Mesodermal cell (in vitro differentiated cells): ENCODE measurements around the gene RAPGEF5.

ENCODE experiments used
- H3K27ac ChIP-seq: 2 replicates; pipeline ENCODE4 v1.7.0; 2013; ENCODE audit warnings: mild to moderate bottlenecking, low read depth, low read length, moderate library complexity; ENCODE audit not compliant: severe bottlenecking
- H3K36me3 ChIP-seq: 2 replicates; pipeline ENCODE4 v1.7.1; 2013; ENCODE audit warnings: mild to moderate bottlenecking, low read length, moderate library complexity; ENCODE audit not compliant: control insufficient read depth, insufficient read depth
- H3K4me1 ChIP-seq: one replicate; pipeline ENCODE4 v1.7.1; 2013; ENCODE audit warnings: mild to moderate bottlenecking, low read length; ENCODE audit not compliant: insufficient read depth, control insufficient read depth, poor library complexity, severe bottlenecking
- H3K4me3 ChIP-seq: 2 replicates; pipeline ENCODE4 v1.7.0; 2013; ENCODE audit warnings: low read length, control low read depth, mild to moderate bottlenecking; ENCODE audit not compliant: insufficient read depth, poor library complexity, severe bottlenecking; ENCODE audit errors: extremely low read depth
- H3K9me3 ChIP-seq: 2 replicates; pipeline ENCODE4 v1.7.1; 2013; ENCODE audit warnings: mild to moderate bottlenecking, low read length, moderate library complexity; ENCODE audit not compliant: control insufficient read depth
- WGBS, 2 experiments: methylation state at CpG; one replicate each; pipeline ENCODE4 v1.1.5; 2013; ENCODE audit warnings: missing lambda C conversion rate in 2 of 2; ENCODE audit not compliant: insufficient coverage in 2 of 2; 5-methylcytosine and 5-hydroxymethylcytosine counted together

RAPGEF5 gene

DNA sequence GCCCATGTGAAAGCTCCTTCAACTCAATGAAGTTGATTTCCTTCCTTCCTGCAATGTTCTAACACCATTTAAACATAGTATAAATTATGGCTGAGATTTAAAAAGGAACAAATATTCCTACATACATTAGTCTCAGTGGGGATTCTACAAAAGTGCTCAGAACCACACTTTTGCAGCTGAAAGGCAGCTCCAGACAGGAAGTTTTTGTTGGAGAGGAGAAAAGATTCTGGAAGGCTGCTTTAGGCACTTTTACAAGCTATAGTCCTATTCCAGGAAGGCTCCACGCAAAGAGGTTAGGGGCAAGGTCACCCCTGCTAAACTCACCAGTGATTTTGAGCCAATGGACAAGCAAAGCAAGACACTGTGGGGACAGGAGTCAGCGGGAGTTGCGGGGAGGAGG lies 232.0 kb downstream of the RAPGEF5 start:
- 67 to 100% methylated on average over 1 of the region's 3 CpGs for WGBS, 2 experiments

DNA sequence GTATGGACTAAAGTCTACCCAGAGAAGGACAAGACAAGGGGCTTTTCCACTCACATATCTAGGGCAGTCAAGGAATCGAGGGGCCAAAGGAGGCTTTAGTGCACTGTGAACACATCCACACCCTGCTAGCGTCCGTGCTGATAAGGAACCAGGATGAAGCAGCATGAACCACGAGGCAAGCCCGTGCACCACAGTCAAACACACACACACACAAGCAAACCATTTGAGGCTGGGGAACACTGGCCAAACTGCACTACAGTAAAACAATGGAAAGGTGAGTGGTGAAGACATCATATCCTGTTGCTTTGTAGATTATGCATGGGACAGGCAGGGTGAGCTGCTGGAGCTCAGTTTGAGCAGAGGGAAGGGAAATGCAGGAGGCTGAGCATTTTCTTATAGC lies 233.8 kb downstream of the RAPGEF5 start:
- 90 to 100% methylated on average over 1 to 4 of the region's 5 CpGs for WGBS, 2 experiments
- H3K4me1 ChIP-seq: peaks cover 6% of the 10 kb centered on the region
- no peak overlapping the region for H3K4me3 ChIP-seq
- no peak overlapping the region for H3K27ac ChIP-seq
- no peaks in the 10 kb centered on the region for H3K36me3 ChIP-seq
- no peaks in the 10 kb centered on the region for H3K9me3 ChIP-seq

More for the DNA sequence above, 232.0 kb downstream of the RAPGEF5 start:
- no peak overlapping the region for H3K27ac ChIP-seq
- no peaks in the 10 kb centered on the region for H3K9me3 ChIP-seq
- peaks cover 22% of the 10 kb centered on the region for H3K4me1 ChIP-seq
- no peak overlapping the region for H3K4me3 ChIP-seq
- H3K36me3 ChIP-seq: no peaks in the 10 kb centered on the region

DNA sequence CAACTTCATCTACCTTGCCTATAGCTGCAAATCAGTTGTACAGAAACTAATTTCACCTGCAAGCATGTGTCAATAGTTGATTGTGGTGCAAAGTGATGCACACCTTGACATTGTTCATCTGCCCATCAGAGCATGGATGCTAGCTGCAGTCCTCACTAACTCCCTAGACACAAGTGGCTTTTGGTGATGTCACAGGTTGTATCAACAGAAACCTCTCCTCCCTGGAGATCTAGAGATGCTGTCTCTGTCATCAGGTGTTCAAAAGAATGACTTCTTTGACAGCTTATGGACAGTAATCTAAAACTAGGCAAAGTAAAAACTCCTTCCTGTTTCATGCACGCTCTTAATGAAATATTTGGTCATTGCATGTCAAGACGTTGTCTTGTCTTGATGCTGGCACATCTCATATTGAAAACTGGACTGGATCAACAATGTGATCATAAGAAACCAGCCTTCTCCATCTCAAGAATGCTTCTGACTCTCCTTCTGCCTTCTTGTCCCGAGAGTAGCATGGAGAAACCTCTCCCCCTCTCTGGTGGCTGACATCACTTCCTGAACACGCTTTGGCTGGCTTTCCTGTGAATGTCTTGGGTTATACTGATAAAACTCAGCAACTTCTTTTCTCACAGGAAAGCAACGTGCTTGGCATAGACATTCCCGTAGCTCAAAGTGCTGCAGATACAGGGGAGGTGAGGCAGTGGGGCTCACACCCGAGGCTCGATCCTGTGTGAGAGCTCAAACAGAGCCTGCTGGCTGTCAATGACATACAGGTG lies 235.1 kb downstream of the RAPGEF5 start:
- peaks cover 4% of the 10 kb centered on the region for H3K4me1 ChIP-seq
- H3K27ac ChIP-seq: no peak overlapping the region
- no peak overlapping the region for H3K4me3 ChIP-seq
- H3K36me3 ChIP-seq: no peaks in the 10 kb centered on the region
- 83 to 91% methylated on average over 6 of the region's 8 CpGs for WGBS, 2 experiments
- no peaks in the 10 kb centered on the region for H3K9me3 ChIP-seq

DNA sequence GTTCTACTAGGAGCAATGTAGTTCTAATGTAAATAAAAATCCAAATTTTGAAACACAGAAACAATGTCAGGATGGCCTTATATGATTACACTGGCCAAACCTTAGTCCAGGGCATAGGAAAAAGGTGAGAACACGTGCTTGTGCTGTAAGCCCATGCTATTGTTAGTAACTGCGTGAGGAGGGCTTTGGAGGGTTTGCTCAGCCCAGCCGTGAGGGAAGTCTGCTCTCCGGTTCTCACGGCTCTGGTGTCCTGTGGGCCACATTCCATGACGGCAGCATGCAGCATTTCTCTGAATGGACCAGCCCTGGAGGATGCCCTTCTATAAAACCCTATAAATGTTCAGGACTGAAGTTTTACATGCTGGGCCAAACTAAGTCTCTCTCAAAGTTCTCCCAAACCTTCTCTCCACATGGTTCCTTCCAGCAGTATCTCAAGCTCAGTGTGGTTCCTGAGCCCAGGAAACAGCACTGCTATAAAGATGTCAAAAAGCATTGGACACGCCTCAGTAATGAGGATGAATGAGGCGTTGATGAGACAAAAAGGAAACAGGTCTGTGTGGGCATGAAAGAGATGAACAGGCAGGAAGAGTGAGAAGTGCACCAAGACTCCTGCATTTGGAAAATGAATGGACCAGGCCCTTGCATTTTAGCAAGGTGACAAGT lies 236.4 kb downstream of the RAPGEF5 start:
- Histone ChIP-seq H3K9me3 (no peaks in the 10 kb centered on the region), H3K4me1 (peaks cover 5% of the 10 kb centered on the region), H3K4me3 (no peak overlapping the region), H3K36me3 (no peaks in the 10 kb centered on the region), H3K27ac (no peak overlapping the region)
- WGBS, 2 experiments: 66 to 92% methylated on average over 7 to 8 of the region's 8 CpGs

DNA sequence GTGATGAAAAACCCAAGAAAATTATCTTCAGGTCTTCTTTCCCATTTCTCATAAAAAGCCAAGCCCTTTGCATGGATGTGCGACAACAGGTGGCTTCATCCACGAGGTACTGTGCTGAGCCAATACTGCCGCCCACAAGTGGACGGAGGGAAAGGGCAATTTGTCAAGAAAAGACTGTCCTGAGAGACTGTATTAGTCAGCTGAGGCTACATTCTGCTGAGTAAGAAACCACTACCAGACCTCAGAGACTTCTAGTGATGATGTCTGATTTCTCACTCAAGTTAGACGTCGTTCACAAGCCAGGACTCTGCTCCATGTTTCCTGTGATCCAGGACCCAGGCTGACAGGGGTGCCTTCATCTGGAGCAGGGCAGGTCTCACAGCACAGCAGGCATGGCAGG lies 239.7 kb downstream of the RAPGEF5 start:
- no peaks in the 10 kb centered on the region for H3K36me3 ChIP-seq
- peaks cover 5% of the 10 kb centered on the region for H3K4me1 ChIP-seq
- no peak overlapping the region for H3K27ac ChIP-seq
- no peak overlapping the region for H3K4me3 ChIP-seq
- WGBS, 2 experiments: 95 to 100% methylated on average over 6 of the region's 6 CpGs
- no peaks in the 10 kb centered on the region for H3K9me3 ChIP-seq

DNA sequence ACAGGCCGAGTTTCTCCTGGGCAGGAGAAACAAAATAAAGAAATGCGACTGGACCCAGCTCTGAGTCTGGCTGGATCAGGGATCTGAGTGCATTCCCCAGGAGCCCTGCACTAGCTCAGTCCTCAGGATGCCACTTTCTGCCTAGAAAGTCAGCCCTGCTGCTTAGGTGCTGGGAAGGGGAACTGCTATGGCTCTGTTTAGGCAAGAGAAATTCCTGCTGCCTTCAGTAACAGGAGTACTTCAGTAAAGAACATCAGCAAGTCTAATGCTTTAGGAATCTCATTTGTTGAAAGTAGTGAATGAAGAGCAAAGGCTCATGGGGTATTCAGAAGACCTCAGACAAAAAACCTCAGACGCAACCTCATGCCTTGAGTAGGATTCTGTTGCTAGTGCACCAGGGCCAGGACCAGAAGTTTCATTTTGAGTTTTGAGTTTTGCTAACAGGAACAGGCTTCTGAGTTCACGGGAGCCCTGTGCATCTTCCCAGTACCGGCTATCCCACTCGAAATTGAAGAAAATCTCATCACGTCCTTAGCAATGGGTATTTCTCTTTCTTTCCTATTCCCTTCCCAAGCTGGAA lies 240.4 kb downstream of the RAPGEF5 start:
- Histone ChIP-seq H3K36me3 (no peaks in the 10 kb centered on the region), H3K9me3 (no peaks in the 10 kb centered on the region), H3K4me1 (peaks cover 3% of the 10 kb centered on the region), H3K4me3 (no peak overlapping the region), H3K27ac (no peak overlapping the region)
- 92 to 93% methylated on average over 7 of the region's 7 CpGs for WGBS, 2 experiments

DNA sequence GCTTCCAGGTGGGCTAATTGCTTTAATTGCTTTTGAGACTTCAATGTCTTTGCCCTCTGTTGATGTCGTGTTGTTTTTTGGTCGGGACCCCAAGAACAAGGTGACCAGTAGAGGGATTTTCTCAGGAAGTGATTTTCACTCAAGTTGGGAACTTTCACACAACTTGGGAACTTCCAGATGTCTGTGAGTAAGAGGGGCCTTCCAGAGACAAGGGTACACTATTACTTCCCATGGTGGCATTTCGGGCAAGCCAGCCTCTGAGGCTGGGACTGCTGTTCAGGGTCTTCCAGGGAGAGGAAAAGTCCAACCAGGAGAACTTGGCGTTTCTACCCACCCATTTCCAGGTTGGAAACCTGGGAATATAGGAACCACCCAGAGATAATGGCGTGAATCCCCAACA lies 241.3 kb downstream of the RAPGEF5 start:
- H3K4me1 ChIP-seq: peaks cover 3% of the 10 kb centered on the region
- H3K27ac ChIP-seq: no peak overlapping the region
- WGBS, 2 experiments: 93 to 100% methylated on average over 3 to 4 of the region's 5 CpGs
- H3K36me3 ChIP-seq: no peaks in the 10 kb centered on the region
- no peak overlapping the region for H3K4me3 ChIP-seq
- H3K9me3 ChIP-seq: no peaks in the 10 kb centered on the region

DNA sequence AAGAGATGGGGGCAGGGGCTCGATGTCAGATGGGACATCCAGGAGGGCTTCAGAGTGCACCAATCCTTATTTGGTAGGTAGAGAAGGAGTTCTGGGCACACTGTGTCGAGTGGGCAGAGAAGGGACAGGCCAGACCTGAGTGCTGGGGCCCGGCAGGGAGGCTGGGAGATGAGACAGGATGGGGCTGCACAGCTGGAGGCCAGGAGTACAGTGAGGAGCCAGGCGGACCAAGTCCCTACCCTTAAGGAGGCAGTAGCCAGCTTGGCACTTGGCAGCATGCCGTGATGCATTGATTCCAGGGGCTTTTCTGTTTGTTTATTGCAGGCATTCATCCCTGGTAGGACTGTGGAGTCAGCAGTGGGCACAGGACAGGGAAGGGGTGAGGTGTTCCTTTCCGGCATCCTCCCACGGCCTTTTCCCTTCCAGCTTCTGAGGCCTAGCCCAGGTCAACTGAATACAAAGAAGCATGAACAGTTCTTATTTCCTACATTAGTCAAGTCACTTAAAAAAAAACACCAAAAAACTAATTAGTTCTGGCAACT lies 242.4 kb downstream of the RAPGEF5 start:
- no peaks in the 10 kb centered on the region for H3K36me3 ChIP-seq
- no peak overlapping the region for H3K4me3 ChIP-seq
- peaks cover 3% of the 10 kb centered on the region for H3K4me1 ChIP-seq
- H3K27ac ChIP-seq: no peak overlapping the region
- no peaks in the 10 kb centered on the region for H3K9me3 ChIP-seq
- 89 to 92% methylated on average over 5 of the region's 7 CpGs for WGBS, 2 experiments

DNA sequence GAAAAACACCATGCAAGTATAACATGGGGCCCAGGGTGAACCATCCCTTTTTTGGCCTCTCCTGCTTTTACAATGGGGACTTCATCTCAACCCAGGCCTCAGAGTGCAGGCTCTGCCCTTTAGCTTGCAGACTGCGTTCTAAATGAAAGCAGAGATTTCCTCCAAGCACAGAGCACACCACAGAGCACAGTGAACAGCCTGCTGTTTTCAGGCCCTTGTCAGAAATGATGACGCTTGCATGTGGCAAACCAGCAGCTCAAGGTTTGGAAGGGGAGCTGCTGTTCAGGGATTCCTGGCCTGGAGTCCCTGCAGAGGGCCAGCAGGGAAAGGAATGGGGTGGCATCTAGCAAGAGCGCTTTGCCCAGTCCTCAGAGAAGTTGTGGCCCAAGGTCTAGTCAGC lies 243.9 kb downstream of the RAPGEF5 start:
- Histone ChIP-seq H3K4me3 (no peak overlapping the region), H3K9me3 (no peaks in the 10 kb centered on the region), H3K4me1 (peaks cover 3% of the 10 kb centered on the region), H3K27ac (no peak overlapping the region), H3K36me3 (no peaks in the 10 kb centered on the region)
- WGBS, 2 experiments: 79 to 83% methylated on average over 2 of the region's 3 CpGs

DNA sequence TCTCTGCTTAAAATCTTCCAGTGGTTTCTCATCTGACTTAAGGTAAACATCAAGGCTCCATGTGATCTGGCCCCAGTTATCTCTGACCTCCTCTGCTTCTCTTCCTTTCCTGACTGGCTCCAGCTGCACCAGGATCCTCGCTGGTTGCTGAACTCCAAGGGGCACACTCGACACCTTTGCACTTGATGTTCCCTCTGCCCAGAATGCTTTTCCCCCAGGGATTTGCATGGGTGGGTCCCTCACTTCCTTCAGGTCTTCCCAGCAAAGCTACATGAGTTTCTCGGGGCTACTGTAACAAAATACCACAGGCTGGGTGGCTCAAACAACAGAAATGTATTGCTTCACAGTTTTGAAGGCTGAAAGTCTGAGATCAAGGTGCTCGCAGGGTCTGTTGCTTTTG lies 245.3 kb downstream of the RAPGEF5 start:
- Histone ChIP-seq H3K4me3 (no peak overlapping the region), H3K36me3 (no peaks in the 10 kb centered on the region), H3K27ac (no peak overlapping the region), H3K9me3 (no peaks in the 10 kb centered on the region), H3K4me1 (no peaks in the 10 kb centered on the region)
- WGBS, 2 experiments: 82 to 93% methylated on average over 2 to 3 of the region's 4 CpGs
